GM19043 (cell line): Measurements from ENCODE around the gene FRA10AC1.
"Not testable (repeated sequence)": the region's sequence is repeated elsewhere in the genome, so short reads cannot be mapped to it uniquely, and the experiment has no call there.

Experiments
- ATAC-seq: cut with Tn5 transposase; IDR thresholded peaks from one replicate; pipeline ENCODE4 v1.9.1; 2021; ENCODE audit warnings: low read depth; ENCODE audit not compliant: unreplicated experiment

The FRA10AC1 gene

DNA sequence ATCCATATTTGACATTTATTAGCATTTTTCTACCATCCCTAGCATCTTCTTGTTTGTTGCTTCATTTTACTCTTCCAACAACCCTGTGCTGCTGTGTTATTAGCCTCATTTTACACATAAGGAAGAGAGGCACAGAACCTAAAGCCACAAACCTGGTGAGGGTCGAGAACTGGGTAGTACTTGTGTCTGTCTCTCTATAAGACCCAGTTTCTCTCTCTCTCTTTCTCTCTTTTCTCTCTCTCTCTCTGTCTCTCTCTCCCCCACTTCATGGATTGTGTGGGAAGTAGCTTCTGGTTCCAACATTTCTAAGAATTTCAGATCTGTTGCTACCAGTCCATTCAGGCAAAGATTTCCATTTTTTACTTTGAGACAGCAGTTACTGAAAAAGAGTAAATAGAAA is 1.4 kb upstream of the FRA10AC1 start:
- no peak for ATAC-seq

- ATAC-seq, result peak; percentile 2
Measured at GRCh38 chr10:93703066-93703465, 674 bp upstream of the FRA10AC1 start.

DNA sequence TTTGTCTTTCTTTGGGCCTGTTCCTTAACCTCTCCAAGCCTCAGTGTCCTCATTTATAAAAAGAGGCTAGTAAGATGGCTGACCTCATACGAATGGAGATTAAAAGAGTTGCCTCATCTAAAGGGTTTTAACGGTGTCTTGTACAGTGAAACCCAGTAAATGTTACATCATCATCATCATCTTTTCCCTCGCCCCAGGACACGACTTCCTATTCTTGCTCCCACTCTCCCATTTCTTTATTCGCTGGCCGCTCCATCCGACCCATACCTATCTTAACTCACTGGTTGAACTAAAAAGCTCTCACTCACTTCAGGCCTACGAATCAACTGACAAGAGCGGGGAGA is 554 bp downstream of the FRA10AC1 start:
- ATAC-seq, result peak; percentile 3

DNA sequence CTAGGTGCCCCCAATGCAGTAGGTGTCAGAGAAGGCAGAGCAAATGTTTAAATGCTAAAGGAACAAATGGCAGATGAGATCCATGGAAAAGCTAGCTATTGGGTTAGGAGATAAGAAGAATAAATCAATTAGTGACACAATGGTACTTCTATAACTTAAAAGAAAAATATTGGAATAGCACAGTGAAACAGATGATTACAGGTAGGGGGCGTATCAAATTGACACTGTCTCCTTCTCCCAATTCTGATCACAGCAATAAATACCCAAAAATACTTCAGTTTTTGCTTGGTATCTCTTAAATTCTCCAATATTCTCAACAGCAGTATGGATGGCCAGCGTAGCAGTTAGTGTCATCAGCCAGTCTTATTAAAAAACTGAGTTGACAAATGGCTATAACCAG is 5.2 kb downstream of the FRA10AC1 start:
- no peak for ATAC-seq

- ATAC-seq, result not testable (repeated sequence)
Measured at GRCh38 chr10:93696582-93696981, 5.8 kb downstream of the FRA10AC1 start.

DNA sequence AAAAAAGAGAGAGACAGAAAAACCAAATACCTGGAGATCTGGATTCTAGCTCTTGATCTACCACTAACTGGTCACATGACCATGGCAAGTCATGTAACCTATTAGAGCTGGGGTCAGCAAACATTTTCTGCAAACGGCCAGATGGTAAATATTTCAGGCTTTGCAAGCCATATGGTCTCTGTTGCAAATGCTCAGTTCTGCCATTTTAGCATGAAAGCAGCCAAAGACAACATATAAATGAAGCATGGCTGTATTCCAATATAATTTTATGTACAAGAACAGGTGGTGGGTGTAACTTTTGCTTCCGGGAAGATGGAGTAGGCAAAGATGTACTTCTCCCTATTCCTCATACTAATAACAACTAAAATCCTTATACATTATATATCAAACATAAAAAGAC is 6.7 kb downstream of the FRA10AC1 start:
- no peak for ATAC-seq

- no peak for ATAC-seq
Measured at GRCh38 chr10:93687737-93688136, 14.7 kb downstream of the FRA10AC1 start.

- ATAC-seq, result no peak
Measured at GRCh38 chr10:93680412-93681047, 21.9 kb downstream of the FRA10AC1 start.

GRCh38 chr10:93678805-93679587 is 23.4 kb downstream of the FRA10AC1 start:
- no peak for ATAC-seq

- ATAC-seq, result no peak
Measured at GRCh38 chr10:93678386-93678785, 24.0 kb downstream of the FRA10AC1 start.

DNA sequence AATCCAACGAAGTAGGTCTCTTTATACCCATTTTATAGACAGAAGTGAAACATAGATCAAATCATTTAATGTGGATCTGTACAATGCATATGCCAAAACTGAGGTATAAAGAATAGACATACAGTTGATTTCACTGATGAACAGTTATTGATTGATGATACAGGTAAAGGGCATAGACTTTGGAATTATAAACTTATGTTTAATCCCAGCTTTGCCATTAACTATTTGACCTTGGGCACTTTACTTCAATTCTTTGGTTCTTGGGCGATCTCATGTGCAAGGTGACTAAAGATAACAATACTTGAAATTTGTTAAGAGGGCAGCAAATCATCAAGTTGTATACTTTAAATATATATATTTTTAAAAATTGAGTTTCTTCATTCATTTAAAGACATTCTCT is 28.6 kb downstream of the FRA10AC1 start:
- ATAC-seq, result no peak

DNA sequence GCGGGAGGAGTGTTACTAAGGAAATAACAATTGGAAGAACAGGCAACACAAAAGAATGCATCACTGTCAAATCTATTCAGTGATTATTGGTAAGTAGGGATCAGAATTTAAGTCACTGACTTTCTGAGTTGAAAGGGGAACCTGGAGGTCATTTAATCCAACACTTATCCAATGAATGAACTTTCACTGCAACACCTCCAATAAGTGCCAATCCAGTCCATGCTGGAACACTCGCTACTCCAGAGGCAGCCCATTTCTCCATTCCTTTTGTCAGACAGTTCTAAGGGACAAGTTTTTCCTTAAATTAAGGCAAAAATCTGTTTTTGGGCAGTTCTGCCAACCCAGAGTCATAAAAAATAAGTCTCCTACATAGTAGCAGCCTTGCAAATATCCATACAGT is 29.5 kb downstream of the FRA10AC1 start:
- ATAC-seq, result no peak

DNA sequence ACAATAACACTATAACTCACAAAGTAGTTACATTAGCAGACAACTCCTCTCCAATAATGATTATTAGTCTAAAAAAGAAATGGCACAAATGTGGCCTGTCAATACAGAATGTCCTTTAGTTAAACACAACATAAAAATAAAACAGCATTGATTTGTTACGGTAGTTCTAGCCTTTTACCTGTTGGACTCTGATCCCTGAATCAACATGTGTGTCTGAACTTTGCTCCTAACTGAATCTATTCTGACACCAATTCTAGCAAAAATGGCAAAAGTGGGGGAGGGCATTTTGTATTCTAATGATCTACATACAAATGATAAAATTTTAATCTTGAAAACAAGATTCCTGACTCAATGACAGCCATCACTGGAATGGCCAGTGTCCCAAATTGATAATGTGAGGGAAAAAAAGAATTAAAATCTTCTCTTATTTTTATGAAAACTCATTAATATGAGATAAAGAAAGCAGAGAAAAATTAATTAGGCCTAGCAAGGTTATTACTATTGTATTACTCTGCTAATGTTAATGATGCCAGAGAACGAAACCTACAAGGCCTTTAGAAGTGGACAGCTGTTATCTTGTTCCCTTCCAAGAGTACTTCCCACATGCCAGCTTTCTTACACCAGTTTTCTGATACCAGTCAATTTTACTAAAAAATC is 30.2 kb downstream of the FRA10AC1 start:
- ATAC-seq, result no peak

DNA sequence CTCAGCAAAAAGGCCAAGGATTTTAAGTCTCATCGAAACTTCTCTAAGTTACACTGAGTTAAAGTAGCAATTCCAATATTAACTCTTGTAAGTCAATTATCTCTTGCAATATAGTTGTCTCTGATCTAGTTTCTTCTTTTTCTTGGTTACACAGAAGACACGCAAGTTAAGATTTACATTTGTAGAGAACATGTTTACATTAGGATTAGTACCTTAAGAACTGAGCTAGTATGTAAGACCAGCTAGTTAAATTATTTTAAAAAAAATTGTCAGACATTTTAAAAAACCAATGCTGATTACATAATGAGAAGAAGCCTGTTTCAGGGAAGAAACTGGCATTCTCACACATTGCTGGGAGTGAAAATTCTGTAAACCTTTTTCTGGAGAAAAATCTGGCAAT is 31.4 kb downstream of the FRA10AC1 start:
- ATAC-seq, result no peak

GRCh38 chr10:93670372-93670771 is 32.0 kb downstream of the FRA10AC1 start:
- ATAC-seq, result no peak

- no peak for ATAC-seq
Measured at GRCh38 chr10:93667795-93668194, 34.6 kb downstream of the FRA10AC1 start.

DNA sequence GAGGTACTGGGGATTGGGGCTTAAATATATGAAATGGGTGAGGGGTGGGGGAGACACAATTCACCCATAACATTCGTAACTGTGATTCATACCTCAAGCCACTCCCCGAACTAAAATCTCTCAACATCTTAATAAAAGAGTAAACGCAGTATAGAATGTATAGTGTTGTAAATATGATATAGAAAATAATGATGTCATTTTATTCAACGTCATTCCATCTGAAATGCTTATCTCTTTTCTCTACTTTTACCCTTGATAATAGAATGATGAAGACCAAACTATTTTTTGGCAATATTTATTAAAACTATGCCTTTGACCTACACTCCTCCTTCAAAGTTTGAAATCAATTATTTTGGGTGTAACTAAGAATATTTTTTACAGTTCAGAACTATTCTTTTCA is 36.4 kb downstream of the FRA10AC1 start:
- no peak for ATAC-seq

DNA sequence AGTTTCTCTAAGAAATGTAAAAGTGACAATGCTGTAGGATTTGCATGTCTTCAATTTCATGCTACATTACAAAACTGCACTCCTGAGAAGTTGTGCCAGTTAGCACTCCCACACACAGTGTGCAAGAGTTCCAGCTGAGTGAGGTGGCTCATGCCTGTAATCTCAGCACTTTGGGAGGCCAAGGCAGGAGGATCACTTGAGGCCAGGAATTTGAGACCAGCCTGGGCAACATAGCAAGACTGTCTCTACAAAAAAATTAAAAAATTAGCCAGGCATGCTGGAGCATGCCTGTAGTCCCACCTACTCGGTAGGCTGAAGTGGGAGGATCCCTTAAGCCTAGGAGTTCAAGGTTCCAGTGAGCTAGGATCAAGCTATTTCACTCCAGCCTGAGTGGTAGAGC is 44.6 kb downstream of the FRA10AC1 start:
- no peak for ATAC-seq

DNA sequence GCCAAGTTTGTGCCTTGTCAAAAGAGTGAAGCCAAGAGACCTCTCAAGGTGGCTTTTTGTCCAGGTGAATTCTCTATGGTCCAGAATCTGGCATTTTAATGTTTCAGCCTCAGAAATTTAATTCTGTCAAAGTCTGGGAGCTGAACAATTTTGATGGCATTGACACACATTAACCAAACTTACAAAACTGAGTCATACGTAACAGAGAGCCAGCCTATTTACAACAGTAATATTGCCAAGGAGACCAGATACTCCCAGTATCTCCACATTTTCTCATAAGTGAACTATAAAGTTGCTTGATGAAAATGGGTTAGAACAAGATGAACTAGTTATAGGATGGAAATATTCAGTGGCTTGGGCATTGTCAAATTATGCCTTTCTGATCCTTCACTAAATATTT is 46.2 kb downstream of the FRA10AC1 start:
- ATAC-seq, result no peak

DNA sequence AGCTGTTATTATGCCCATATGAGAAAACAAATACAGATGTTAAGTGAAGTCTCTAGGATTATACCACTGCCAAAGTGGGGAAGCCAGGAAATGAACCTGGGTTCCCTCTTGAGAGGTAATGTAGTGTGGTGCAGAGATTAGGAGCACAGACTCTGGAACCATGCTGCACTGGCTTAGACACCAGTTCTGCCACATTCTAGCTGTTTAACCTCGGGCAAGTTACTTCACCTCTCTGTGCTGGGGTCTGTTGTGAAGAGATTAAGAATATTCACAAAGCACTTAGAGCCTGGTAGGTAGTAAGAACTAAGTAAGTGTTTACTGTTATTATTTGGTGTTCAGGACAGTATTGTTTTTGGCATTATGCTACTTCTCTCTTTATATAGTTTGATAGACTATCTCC is 48.2 kb downstream of the FRA10AC1 start:
- no peak for ATAC-seq

- no peak for ATAC-seq
Measured at GRCh38 chr10:93652857-93653256, 49.5 kb downstream of the FRA10AC1 start.

DNA sequence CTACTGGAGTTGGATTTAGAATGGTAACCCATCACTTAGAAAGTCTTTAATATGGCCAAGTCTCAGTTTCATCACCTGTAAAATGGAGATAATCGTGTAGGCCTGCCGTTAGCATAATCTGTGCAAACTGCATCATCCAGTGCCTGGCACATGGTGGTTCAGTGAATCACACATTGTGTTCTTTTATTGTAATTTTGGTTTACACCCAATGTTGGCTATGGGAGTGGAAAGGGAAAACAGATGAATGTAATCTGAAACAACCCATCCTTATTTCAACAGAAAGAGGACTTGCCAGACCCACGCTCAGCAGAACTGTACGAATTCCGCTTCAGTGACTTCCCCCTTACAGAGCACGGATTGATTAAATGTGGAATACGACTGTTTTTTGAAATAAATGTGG is 62.6 kb downstream of the FRA10AC1 start:
- ATAC-seq, result no peak
